Smooth muscle cell (in vitro differentiated cells): ENCODE data around the gene SH3RF3. TPM values are rescaled to one million over a fixed set of nuclear protein-coding genes. Genes with fewer than 3 reads are reported as not detected.

Experiments
- DNase-seq: peaks from one replicate; lab custom pipeline; 2025; ENCODE audit not compliant: unreplicated experiment; lab: John Stamatoyannopoulos, UW
- H2AFZ ChIP-seq: fragments of 200-600 bp; sonication (generic); 2 replicates; pipeline ENCODE4 v1.6.0; 2016; ENCODE audit warnings: antibody characterized with exemption, low read depth, mild to moderate bottlenecking
- H3F3A ChIP-seq: fragments of 200-600 bp; sonication (generic); 2 replicates; pipeline ENCODE4 v1.6.0; 2017; ENCODE audit warnings: antibody characterized with exemption, low read depth
- H3K27ac ChIP-seq: fragments of 200-600 bp; sonication (generic); 2 replicates; pipeline ENCODE4 v1.5.1; 2016; ENCODE audit warnings: low read depth, mild to moderate bottlenecking
- H3K27me3 ChIP-seq: fragments of 200-600 bp; sonication (generic); 2 replicates; pipeline ENCODE4 v1.6.1; 2016; ENCODE audit warnings: low read depth, mild to moderate bottlenecking
- H3K36me3 ChIP-seq: fragments of 200-600 bp; sonication (generic); 2 replicates; pipeline ENCODE4 v1.5.1; 2016; ENCODE audit warnings: low read depth
- H3K4me1 ChIP-seq: fragments of 200-600 bp; sonication (generic); 2 replicates; pipeline ENCODE4 v1.5.1; 2016; ENCODE audit warnings: low read depth
- H3K4me2 ChIP-seq: fragments of 200-600 bp; sonication (generic); 2 replicates; pipeline ENCODE4 v1.6.0; 2016; ENCODE audit warnings: mild to moderate bottlenecking
- H3K4me3 ChIP-seq: fragments of 200-600 bp; sonication (generic); 2 replicates; pipeline ENCODE4 v1.5.1; 2016; ENCODE audit warnings: mild to moderate bottlenecking
- H3K79me2 ChIP-seq: fragments of 200-600 bp; sonication (generic); 2 replicates; pipeline ENCODE4 v1.6.0; 2016; ENCODE audit warnings: low read depth, mild to moderate bottlenecking
- H3K9ac ChIP-seq: fragments of 200-600 bp; sonication (generic); 2 replicates; pipeline ENCODE4 v1.6.0; 2016; ENCODE audit warnings: low read depth
- H3K9me3 ChIP-seq: fragments of 200-600 bp; sonication (generic); replicated peaks from 2 replicates; pipeline ENCODE4 v1.5.1; 2016; ENCODE audit warnings: low read depth
- H4K20me1 ChIP-seq: fragments of 200-600 bp; sonication (generic); 2 replicates; pipeline ENCODE4 v1.6.0; 2016; ENCODE audit warnings: low read depth
- WGBS: methylation state at CpG from one replicate; pipeline ENCODE4 v1.1.7; 2016; ENCODE audit warnings: low lambda C conversion rate; 5-methylcytosine and 5-hydroxymethylcytosine counted together
- polyA plus RNA-seq: library from polyadenylated mRNA; unstranded; fragments of >200 nt; fragmentation: Nextera tagmentation; extraction: Ambion mirVana; gene quantifications from 2 replicates; pipeline ENCODE4 v1.2.1, GENCODE V29; 2016
- total RNA-seq: library from RNA; depleted of rRNA; stranded (reverse); fragments of >200 nt; gene quantifications from 2 replicates; pipeline ENCODE4 v1.2.3, GENCODE V29; 2014
- TF ChIP-seq, protein P1 (sequence below): fragments of 200-600 bp; sonication (generic); IDR thresholded peaks from 2 replicates; pipeline ENCODE4 v1.5.1; 2017; ENCODE audit warnings: borderline replicate concordance, mild to moderate bottlenecking, antibody characterized with exemption; ENCODE audit not compliant: insufficient read depth, poor library complexity, severe bottlenecking

The SH3RF3 gene
- total and polyA plus RNA-seq, 2 experiments from 2014 or later, result 6.6 to 11.8 TPM

DNA sequence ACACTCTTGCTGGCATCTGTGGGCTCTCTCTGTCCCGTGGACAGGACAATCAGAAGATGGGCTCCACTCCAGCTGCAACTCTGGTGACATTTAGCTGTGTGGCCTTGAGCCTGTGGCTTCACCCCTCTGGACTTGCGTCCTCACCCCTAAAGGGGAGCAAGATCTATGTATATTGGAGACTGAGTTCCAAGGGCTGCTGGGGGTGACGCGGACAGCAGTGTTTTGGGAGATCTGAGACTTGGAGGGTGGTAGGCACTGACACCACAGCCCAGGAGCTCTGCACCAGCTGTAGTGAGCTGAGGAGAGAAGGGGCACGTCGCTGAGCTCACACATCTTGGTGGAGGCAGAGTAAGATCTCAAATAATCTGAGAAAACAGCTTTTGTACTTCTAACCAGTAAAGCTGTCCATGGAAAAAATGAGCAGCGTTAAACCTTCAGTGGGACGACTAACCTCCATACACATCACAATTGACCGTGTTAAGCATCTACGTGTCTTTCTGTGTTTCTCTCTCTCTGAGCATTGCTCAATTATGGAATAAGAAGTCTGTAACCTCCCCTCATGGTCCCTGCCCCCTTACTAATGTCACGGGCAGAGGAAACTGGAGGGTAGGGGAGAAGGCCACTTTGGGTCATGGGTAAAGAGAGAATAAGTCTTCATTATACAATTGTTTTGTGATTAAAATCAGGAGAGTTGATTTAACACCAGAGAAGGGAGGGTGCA is 85.8 kb downstream of the SH3RF3 start:
- Histone ChIP-seq H3K27ac (no peak overlapping the region), H3K4me1 (no peaks in the 10 kb centered on the region), H3F3A (peaks cover 3% of the 10 kb centered on the region), H3K27me3 (no peaks in the 10 kb centered on the region), H3K79me2 (peaks cover 4% of the 10 kb centered on the region), H4K20me1 (peaks cover 96% of the 10 kb centered on the region), H2AFZ (no peak overlapping the region), H3K9me3 (no peaks in the 10 kb centered on the region), H3K4me3 (no peak overlapping the region), H3K9ac (no peak overlapping the region), H3K36me3 (no peaks in the 10 kb centered on the region), H3K4me2 (peak overlapping the region; percentile 52)
- no peak for DNase-seq
- TF ChIP-seq, protein P1, sequence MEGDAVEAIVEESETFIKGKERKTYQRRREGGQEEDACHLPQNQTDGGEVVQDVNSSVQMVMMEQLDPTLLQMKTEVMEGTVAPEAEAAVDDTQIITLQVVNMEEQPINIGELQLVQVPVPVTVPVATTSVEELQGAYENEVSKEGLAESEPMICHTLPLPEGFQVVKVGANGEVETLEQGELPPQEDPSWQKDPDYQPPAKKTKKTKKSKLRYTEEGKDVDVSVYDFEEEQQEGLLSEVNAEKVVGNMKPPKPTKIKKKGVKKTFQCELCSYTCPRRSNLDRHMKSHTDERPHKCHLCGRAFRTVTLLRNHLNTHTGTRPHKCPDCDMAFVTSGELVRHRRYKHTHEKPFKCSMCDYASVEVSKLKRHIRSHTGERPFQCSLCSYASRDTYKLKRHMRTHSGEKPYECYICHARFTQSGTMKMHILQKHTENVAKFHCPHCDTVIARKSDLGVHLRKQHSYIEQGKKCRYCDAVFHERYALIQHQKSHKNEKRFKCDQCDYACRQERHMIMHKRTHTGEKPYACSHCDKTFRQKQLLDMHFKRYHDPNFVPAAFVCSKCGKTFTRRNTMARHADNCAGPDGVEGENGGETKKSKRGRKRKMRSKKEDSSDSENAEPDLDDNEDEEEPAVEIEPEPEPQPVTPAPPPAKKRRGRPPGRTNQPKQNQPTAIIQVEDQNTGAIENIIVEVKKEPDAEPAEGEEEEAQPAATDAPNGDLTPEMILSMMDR, result no peak
- 94% methylated on average over 11 of the region's 11 CpGs for WGBS

DNA sequence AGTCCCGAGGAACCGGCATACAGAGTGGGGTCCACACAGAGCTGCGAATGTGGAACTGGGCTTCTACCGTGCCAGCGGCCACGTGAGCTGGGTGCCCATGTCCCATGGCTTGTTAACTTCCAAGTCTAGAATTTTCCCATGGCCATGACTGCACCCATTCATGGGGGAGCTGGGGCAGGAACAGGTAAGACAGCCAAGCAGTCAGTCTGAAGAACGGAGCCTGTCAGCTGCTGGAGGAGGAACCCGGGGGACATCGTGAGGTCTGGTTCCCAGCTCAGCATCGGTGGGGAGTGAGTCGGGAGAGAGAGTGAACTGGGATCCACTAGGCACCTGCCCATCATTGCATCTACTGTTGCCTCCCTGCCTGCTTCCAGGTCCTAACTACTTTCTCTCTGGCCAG is 86.9 kb downstream of the SH3RF3 start:
- Histone ChIP-seq H2AFZ (no peak overlapping the region), H3K27me3 (no peaks in the 10 kb centered on the region), H3K36me3 (no peaks in the 10 kb centered on the region), H3K9ac (no peak overlapping the region), H3K4me2 (no peak overlapping the region), H3K4me3 (no peak overlapping the region), H3K27ac (no peak overlapping the region), H3F3A (peaks cover 3% of the 10 kb centered on the region), H3K4me1 (no peaks in the 10 kb centered on the region), H3K9me3 (no peaks in the 10 kb centered on the region), H4K20me1 (peaks cover 90% of the 10 kb centered on the region), H3K79me2 (peaks cover 6% of the 10 kb centered on the region)
- DNase-seq, result no peak
- whole genome bisulfite sequencing, result 96% methylated on average over 11 of the region's 11 CpGs
- TF ChIP-seq, protein P1, result no peak

DNA sequence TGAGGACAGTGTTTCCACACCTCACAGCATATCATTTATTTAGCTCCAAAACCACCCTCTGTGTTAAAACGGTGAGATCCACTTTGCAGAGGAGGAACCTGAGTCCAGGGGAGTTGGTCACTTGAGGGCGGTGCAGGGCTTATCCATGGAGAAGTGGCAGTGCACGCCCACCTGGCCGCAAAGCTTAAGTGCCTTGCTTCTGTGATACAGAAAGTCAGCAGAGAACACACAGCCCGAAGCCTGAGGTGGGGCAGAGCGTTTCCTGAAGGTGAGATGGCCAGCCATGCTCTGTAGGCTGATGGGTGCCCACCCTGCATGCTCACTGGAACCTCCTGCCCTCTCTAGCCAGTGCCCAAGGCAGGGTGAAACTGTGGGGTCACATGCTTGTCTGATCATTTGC is 87.3 kb downstream of the SH3RF3 start:
- H3K36me3 ChIP-seq, result no peaks in the 10 kb centered on the region
- H3K4me1 ChIP-seq, result no peaks in the 10 kb centered on the region
- H3K4me3 ChIP-seq, result no peak overlapping the region
- no peak overlapping the region for H3K27ac ChIP-seq
- H3F3A ChIP-seq, result peaks cover 3% of the 10 kb centered on the region
- H3K9ac ChIP-seq, result no peak overlapping the region
- H3K4me2 ChIP-seq, result no peak overlapping the region
- no peak overlapping the region for H2AFZ ChIP-seq
- TF ChIP-seq, protein P1, result no peak
- no peaks in the 10 kb centered on the region for H3K27me3 ChIP-seq
- no peak for DNase-seq
- no peaks in the 10 kb centered on the region for H3K9me3 ChIP-seq
- WGBS, result 87% methylated on average over 6 of the region's 6 CpGs
- H4K20me1 ChIP-seq, result peaks cover 90% of the 10 kb centered on the region
- peaks cover 6% of the 10 kb centered on the region for H3K79me2 ChIP-seq

DNA sequence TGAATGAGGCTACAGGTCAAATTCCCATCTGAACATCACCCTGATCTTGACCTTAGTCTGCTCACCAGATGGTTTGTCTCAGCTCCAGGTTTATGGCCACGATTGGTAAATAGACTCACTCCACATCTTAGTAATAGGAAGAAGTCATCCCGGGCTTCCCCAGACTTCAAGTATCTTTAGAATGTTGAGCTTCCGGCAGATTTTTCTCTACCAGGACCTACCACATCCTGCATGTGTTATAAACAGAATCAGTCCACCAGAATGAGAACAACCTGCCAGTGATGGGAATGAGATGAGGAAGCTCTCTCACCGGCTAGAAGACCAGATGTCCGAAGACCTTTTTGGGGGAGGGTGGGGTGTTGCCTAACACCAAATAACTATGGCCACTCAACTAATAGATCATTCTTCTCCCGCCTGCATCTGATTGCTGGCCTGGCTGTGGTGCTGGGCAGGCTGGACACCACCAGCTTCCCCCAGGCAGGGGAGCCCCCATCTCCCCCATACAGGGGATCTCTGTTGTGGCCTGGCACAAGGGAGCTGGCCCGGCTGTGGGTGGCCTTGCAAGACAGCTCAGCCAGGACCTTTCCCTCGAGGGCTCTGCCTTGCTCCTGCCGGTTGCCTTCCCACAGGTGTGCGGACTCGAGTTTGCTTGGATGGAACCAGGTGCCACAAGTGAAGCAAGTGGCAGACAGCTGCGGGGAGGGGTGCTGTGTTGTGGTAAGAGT is 88.5 kb downstream of the SH3RF3 start:
- no peak overlapping the region for H3K4me2 ChIP-seq
- H3F3A ChIP-seq, result peaks cover 3% of the 10 kb centered on the region
- H3K4me1 ChIP-seq, result no peaks in the 10 kb centered on the region
- H3K79me2 ChIP-seq, result peaks cover 11% of the 10 kb centered on the region
- H3K27ac ChIP-seq, result no peak overlapping the region
- no peaks in the 10 kb centered on the region for H3K9me3 ChIP-seq
- DNase-seq, result no peak
- TF ChIP-seq, protein P1, result no peak
- H3K4me3 ChIP-seq, result no peak overlapping the region
- no peaks in the 10 kb centered on the region for H3K27me3 ChIP-seq
- peaks cover 91% of the 10 kb centered on the region for H4K20me1 ChIP-seq
- no peaks in the 10 kb centered on the region for H3K36me3 ChIP-seq
- WGBS, result 87% methylated on average over 12 of the region's 12 CpGs
- H3K9ac ChIP-seq, result no peak overlapping the region
- no peak overlapping the region for H2AFZ ChIP-seq
